HEK293T (cell line): Measurements from ENCODE around the gene ITPKA.

ENCODE experiments used
- ARNT ChIP-seq: fragments of 450-650 bp; IDR thresholded peaks from 2 replicates; pipeline ENCODE4 v1.6.1; 2017; ENCODE audit warnings: mild to moderate bottlenecking
- LEF1 ChIP-seq: fragments of 450-650 bp; IDR thresholded peaks from 2 replicates; pipeline ENCODE4 v1.6.1; 2017; ENCODE audit warnings: mild to moderate bottlenecking, borderline replicate concordance
- NFRKB ChIP-seq: fragments of 450-650 bp; IDR thresholded peaks from 2 replicates; pipeline ENCODE4 v1.6.1; 2016; ENCODE audit warnings: mild to moderate bottlenecking, moderate library complexity
- SP1 ChIP-seq: fragments of 450-650 bp; IDR thresholded peaks from 2 replicates; pipeline ENCODE4 v1.6.1; 2017
- TF ChIP-seq, protein P1 (sequence below): fragments of 450-650 bp; IDR thresholded peaks from 2 replicates; pipeline ENCODE4 v1.6.1; 2016

DNA sequence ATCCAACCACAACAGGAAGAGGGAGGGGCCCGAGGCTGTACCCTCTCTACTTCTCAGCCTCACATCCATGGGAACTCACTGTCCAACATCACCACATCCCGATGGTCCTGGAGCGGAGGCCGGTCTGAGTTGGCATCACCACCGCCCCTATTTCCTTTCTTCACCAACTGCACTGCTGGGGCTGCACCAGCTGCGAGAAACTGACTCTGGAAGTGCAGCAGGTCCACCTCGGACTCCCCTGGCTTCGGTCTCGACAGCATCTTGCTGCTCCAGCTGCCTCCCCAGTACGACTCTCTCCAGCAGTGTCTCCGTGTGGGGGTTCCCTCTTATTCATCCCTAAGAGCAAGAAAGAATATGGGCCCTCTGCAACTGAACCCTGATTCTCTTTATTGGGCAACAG, 43.2 kb downstream of the ITPKA start:
- TF ChIP-seq SP1 (no peak), LEF1 (no peak), NFRKB (no peak), ARNT (no peak)
- TF ChIP-seq, protein P1, sequence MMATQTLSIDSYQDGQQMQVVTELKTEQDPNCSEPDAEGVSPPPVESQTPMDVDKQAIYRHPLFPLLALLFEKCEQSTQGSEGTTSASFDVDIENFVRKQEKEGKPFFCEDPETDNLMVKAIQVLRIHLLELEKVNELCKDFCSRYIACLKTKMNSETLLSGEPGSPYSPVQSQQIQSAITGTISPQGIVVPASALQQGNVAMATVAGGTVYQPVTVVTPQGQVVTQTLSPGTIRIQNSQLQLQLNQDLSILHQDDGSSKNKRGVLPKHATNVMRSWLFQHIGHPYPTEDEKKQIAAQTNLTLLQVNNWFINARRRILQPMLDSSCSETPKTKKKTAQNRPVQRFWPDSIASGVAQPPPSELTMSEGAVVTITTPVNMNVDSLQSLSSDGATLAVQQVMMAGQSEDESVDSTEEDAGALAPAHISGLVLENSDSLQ = no peak
